ENCODE results near the gene SPAG16.

DNA sequence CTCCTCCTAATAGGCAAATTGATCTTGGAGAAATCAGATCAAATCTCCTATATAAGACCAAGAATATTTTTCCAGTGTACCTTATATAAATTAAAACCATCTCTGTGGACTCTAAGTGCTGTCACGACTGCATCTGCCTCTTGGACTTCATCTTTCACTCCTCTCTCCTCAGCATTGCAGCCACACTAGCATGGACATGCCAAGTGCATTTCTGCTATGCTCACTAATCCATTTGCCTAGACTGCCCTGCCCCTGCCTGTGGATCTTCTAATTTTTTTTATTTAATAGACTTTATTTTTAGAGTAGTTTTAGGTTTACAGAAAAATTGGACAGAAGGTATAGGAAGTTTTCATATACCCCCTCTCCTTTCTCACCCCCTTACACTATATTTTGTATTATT, 979.9 kb downstream of the SPAG16 start:
- TF ChIP-seq, protein P1, sequence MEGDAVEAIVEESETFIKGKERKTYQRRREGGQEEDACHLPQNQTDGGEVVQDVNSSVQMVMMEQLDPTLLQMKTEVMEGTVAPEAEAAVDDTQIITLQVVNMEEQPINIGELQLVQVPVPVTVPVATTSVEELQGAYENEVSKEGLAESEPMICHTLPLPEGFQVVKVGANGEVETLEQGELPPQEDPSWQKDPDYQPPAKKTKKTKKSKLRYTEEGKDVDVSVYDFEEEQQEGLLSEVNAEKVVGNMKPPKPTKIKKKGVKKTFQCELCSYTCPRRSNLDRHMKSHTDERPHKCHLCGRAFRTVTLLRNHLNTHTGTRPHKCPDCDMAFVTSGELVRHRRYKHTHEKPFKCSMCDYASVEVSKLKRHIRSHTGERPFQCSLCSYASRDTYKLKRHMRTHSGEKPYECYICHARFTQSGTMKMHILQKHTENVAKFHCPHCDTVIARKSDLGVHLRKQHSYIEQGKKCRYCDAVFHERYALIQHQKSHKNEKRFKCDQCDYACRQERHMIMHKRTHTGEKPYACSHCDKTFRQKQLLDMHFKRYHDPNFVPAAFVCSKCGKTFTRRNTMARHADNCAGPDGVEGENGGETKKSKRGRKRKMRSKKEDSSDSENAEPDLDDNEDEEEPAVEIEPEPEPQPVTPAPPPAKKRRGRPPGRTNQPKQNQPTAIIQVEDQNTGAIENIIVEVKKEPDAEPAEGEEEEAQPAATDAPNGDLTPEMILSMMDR (IDR thresholded peaks at IDR 0.05; ENCODE audit: insufficient read depth, low read depth, low read length) = no peak
- no peak for TF ChIP-seq EZH2 (IDR thresholded peaks at IDR 0.05; ENCODE audit: insufficient read depth, low read length)

All from astrocyte (in vitro differentiated cells and primary cell).